ENCODE results near the gene RTN4R. TPM values are rescaled to one million over a fixed set of nuclear protein-coding genes. Genes with fewer than 3 reads are reported as not detected.

RTN4R gene
- total and polyA plus RNA-seq, 2 of the 8 experiments (the other 6 are each of a cell fraction or from before 2014, with no cell fraction given), result 21.8 to 41.3 TPM

DNA sequence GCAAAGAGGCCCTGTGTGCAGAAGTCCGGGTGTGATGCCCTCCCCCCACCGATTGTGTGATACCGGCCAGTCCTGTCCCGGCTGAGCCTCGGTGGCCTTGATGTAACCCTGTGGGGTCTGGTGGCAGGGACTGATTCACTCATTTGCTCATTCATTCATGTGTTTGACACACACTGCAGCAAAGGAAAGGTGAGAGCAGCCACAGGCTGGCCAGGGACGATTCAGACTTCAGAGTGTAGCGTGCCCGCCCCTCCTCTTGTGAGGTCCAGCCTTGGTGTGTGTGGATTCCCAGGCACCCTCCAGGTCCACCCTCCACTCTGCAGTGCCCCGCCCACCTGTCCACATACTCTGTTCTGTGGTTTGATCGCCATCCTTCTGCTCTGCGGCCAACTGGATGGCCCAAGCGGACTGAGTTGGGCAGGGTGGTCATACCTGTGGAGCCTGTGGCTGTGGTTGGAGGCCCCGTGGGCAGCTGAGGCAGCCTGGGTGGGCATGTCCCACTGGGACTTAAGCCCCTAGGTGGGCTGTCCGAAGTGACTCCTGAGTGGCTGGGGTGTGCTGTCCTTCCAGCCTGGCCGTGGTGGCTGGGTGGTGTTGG is 59.3 kb downstream of the RTN4R start:
- 89% methylated on average over 15 of the region's 15 CpGs; no CpG with 5 or more reads in 1 of the 2 experiments for WGBS, 2 experiments (ENCODE audit: extremely low coverage in 1 of 2, insufficient coverage in 1 of 2, insufficient read length in 1 of 2, insufficient replicate concordance in 2 of 2, low coverage in 1 of 2, low lambda C conversion rate in 2 of 2, missing lambda C conversion rate in 1 of 2)
- Histone ChIP-seq H2AK5ac (ENCODE audit: low read depth, low read length) (no peak overlapping the region), H3K36me3 (ENCODE audit: control insufficient read depth in 2 of 4, insufficient read depth in 4 of 4, low read length in 3 of 4) (no peaks in the 10 kb centered on the region), H3K14ac (ENCODE audit: insufficient read length) (no peak overlapping the region), H3K23me2 (ENCODE audit: low read depth, low read length) (no peaks in the 10 kb centered on the region), H2BK12ac (ENCODE audit: low read depth, low read length) (no peak overlapping the region), H4K5ac (ENCODE audit: insufficient read length, low read depth, low read length) (no peak overlapping the region), H2BK120ac (replicated peaks; ENCODE audit: low read depth, low read length) (no peak overlapping the region), H3K9ac (replicated peaks in 1 of 4; ENCODE audit: extremely low read depth in 1 of 4, low read depth in 3 of 4, low read length in 3 of 4) (no peak overlapping the region), H3K9me3 (ENCODE audit: insufficient read depth in 2 of 2, low read depth in 1 of 2, low read length in 1 of 2) (no peaks in the 10 kb centered on the region), H3K27me3 (replicated peaks in 1 of 4; ENCODE audit: control insufficient read depth in 3 of 4, extremely low read depth in 1 of 4, insufficient read depth in 3 of 4, low read length in 3 of 4) (no peaks in the 10 kb centered on the region), H3K4me2 (ENCODE audit: insufficient read depth in 1 of 2, low read depth in 2 of 2, low read length in 2 of 2) (no peak overlapping the region), H3K4me1 (replicated peaks in 1 of 4; ENCODE audit: control insufficient read depth in 3 of 4, insufficient read depth in 4 of 4, low read length in 3 of 4) (peaks cover 0 to 16% (median 7%) of the 10 kb centered on the region in 4 experiments; a peak in 6 of 7 replicates), H3K4me3 (ENCODE audit: extremely low read depth in 1 of 4, insufficient read depth in 2 of 4, low read depth in 3 of 4, low read length in 4 of 4) (no peak overlapping the region), H2BK20ac (ENCODE audit: low read length) (no peak overlapping the region), H3K23ac (ENCODE audit: insufficient read length) (no peak overlapping the region), H3K56ac (replicated peaks; ENCODE audit: insufficient read length, low read depth, low read length) (no peak overlapping the region), H4K8ac (ENCODE audit: extremely low read depth, insufficient read depth, low read length) (no peak overlapping the region), H2AFZ (ENCODE audit: low read length) (no peak overlapping the region), H3K79me1 (ENCODE audit: low read depth, low read length) (no peaks in the 10 kb centered on the region), H3K79me2 (ENCODE audit: control insufficient read depth in 1 of 2, insufficient read depth in 2 of 2, low read length in 2 of 2) (no peaks in the 10 kb centered on the region), H4K91ac (replicated peaks; ENCODE audit: insufficient read length, low read length) (no peak overlapping the region), H4K20me1 (replicated peaks in 1 of 2; ENCODE audit: control insufficient read depth in 1 of 2, insufficient read depth in 2 of 2, low read length in 2 of 2) (peaks cover 0 to 1% of the 10 kb centered on the region in 2 experiments), H2BK5ac (ENCODE audit: low read depth, low read length) (no peak overlapping the region), H3K27ac (ENCODE audit: low read depth, low read length) (no peak overlapping the region), H3K18ac (ENCODE audit: extremely low read depth, low read length) (no peak overlapping the region), H3K4ac (replicated peaks; ENCODE audit: insufficient read length, low read depth, low read length) (no peak overlapping the region), H2BK15ac (ENCODE audit: low read length) (0 out of 2 replicates have a peak overlapping the region, but pooled peaks have one; percentile 61)
- ChIA-PET POLR2A (ENCODE audit: partially characterized antibody) (interaction anchor here (1.1 to 2.8 kb wide), 2 partner anchors 12 to 89 kb away, joined by 3 to 8 read pairs; no protein-coding TSS in a partner anchor), CTCF (ENCODE audit: partially characterized antibody) (interaction anchor here (1.3 to 4.3 kb wide), 5 partner anchors 14 to 55 kb away, joined by 4 to 29 read pairs (median 6); no protein-coding TSS in a partner anchor)
- FAIRE-seq (no peak), DNase-seq (ENCODE audit: low read depth in 1 of 2, low spot score in 2 of 2) (no peak)
- no peak for TF ChIP-seq TAF7 (optimal IDR thresholded peaks at IDR 0.05; ENCODE audit: borderline replicate concordance, low read depth, low read length)
- TF ChIP-seq SRF (IDR thresholded peaks at IDR 0.05; ENCODE audit: low read depth, low read length), result no peak
- TF ChIP-seq RFX5 (IDR thresholded peaks at IDR 0.05; ENCODE audit: borderline replicate concordance, low read depth, low read length), result no peak
- no peak for TF ChIP-seq RXRA (IDR thresholded peaks at IDR 0.05; ENCODE audit: insufficient read depth, low read depth, low read length)
- TF ChIP-seq ATF2 (IDR thresholded peaks at IDR 0.05; ENCODE audit: low read length), result no peak
- no peak for TF ChIP-seq TEAD4 (IDR thresholded peaks at IDR 0.05; ENCODE audit: low read depth, low read length)
- TF ChIP-seq CHD1 (IDR thresholded peaks at IDR 0.05; ENCODE audit: low read depth, low read length), result no peak
- no peak for TF ChIP-seq TBP (IDR thresholded peaks at IDR 0.05; ENCODE audit: low read depth, low read length)

All from H1 (cell line).